SK-N-SH (cell line): ENCODE measurements around the gene SVOP.

Experiments
- CTCF ChIP-seq: fragments of 200-600 bp; sonication (generic); IDR thresholded peaks from 2 replicates; pipeline ENCODE4 v1.6.1; 2017; ENCODE audit warnings: antibody characterized with exemption, mild to moderate bottlenecking, moderate library complexity
- GABPA ChIP-seq: IDR thresholded peaks from 2 replicates; pipeline ENCODE4 v1.4.0; 2012; ENCODE audit warnings: low read depth, mild to moderate bottlenecking
- TAF1 ChIP-seq: IDR thresholded peaks from 2 replicates; pipeline ENCODE4 v1.6.1; 2012; ENCODE audit warnings: low read depth, mild to moderate bottlenecking, low read length, moderate library complexity, borderline replicate concordance

GRCh38 chr12:109036975-109037374 is 16.1 kb upstream of the SVOP start:
- TF ChIP-seq TAF1 (no peak), GABPA (no peak), CTCF (no peak)
